GM06990 (cell line): ENCODE results near the gene DGKH.
A peak's percentile ranks its signal among the peaks of the same experiment; 100 is the strongest.

ENCODE experiments used
- DNase-seq: peaks from one replicate; pipeline ENCODE4 v3.0.0-alpha.2; 2011; ENCODE audit not compliant: insufficient read length; ENCODE audit errors: extremely low read depth
- H3K27me3 ChIP-seq: replicated peaks from 2 replicates; pipeline ENCODE4 v1.6.0; 2011; ENCODE audit warnings: low read length; ENCODE audit not compliant: control insufficient read depth, insufficient read depth
- H3K36me3 ChIP-seq: 2 replicates; pipeline ENCODE4 v1.5.1; 2011; ENCODE audit warnings: low read length; ENCODE audit not compliant: control insufficient read depth, insufficient read depth
- H3K4me3 ChIP-seq: replicated peaks from 2 replicates; pipeline ENCODE4 v1.5.1; 2011; ENCODE audit warnings: low read depth, mild to moderate bottlenecking, control low read depth, low read length
- CTCF ChIP-seq: IDR thresholded peaks from 2 replicates; pipeline ENCODE4 v1.5.1; 2011; ENCODE audit warnings: low read length, control low read depth, mild to moderate bottlenecking, inconsistent platforms; ENCODE audit not compliant: insufficient read depth, poor library complexity, severe bottlenecking

DGKH gene

GRCh38 chr13:42048342-42048683, at the start of gene DGKH:
Gene DGKH, plus strand, starts transcription at chr13:42048648. Its CDS starts 126 bp downstream, at chr13:42048774.
- no peaks in the 10 kb centered on the region for H3K27me3 ChIP-seq
- no peak for DNase-seq
- no peak for TF ChIP-seq CTCF

DNA sequence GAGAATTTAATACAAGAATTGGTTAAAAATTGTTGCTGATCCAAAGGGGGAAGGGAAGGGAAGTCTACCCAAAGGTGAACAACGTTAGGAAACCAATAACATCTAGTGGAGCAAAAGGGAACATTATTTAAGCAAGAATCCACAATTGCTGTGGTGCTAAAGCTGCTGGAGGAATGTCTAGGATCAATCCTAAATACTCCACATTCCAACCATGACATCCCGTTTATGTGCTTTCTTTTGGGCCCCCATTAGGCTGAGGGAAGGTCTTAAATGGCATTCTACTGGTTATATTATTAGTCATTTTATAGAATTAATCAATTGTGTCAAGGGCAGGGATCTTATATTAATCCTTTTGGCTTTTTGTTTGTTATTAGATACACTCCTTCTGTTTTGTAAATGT, 47.6 kb upstream of the DGKH start:
- no peak for DNase-seq

More at GRCh38 chr13:42048342-42048683, at the start of gene DGKH:
- H3K36me3 ChIP-seq, result no peaks in the 10 kb centered on the region
- peak within 1 kb of the TSS; percentile 89 for H3K4me3 ChIP-seq

GRCh38 chr13:42001580-42001979, 46.9 kb upstream of the DGKH start:
- no peak for TF ChIP-seq CTCF
- no peak overlapping the region for H3K4me3 ChIP-seq
- no peaks in the 10 kb centered on the region; the same call in 1 of the 2 replicates for H3K27me3 ChIP-seq
- DNase-seq, result no peak
- no peaks in the 10 kb centered on the region for H3K36me3 ChIP-seq

More for the DNA sequence above, 47.6 kb upstream of the DGKH start:
- TF ChIP-seq CTCF, result no peak
- H3K27me3 ChIP-seq, result no peaks in the 10 kb centered on the region
- H3K36me3 ChIP-seq, result no peaks in the 10 kb centered on the region
- H3K4me3 ChIP-seq, result no peak overlapping the region

DNA sequence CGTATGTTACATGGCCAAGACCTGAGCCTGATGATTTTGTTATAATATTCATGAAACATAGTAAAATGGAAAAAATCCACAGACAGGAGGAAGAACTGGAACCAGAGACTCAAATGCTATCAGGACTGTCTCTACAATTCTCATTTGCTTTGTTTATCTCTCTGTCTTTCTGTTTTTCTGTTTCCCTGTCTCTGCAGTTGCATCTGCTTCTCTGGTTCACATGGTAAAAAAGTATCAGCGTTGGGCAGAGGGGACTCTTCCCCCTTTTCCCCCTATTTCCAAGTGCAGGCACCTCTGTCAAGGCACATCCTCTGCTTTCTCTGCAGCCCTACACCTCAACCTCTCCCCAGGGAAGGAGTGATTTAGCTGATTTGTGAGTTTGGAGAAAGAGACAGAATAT, 46.4 kb upstream of the DGKH start:
- Histone ChIP-seq H3K36me3 (no peaks in the 10 kb centered on the region), H3K4me3 (no peak overlapping the region), H3K27me3 (no peaks in the 10 kb centered on the region; the same call in 1 of the 2 replicates)
- DNase-seq, result no peak
- no peak for TF ChIP-seq CTCF

GRCh38 chr13:42007844-42008243, 40.6 kb upstream of the DGKH start:
- Histone ChIP-seq H3K27me3 (no peaks in the 10 kb centered on the region; the same call in 1 of the 2 replicates), H3K4me3 (no peak overlapping the region), H3K36me3 (no peaks in the 10 kb centered on the region)
- no peak for TF ChIP-seq CTCF
- no peak for DNase-seq

GRCh38 chr13:42009057-42009456, 39.4 kb upstream of the DGKH start:
- Histone ChIP-seq H3K27me3 (no peaks in the 10 kb centered on the region; the same call in 1 of the 2 replicates), H3K4me3 (no peak overlapping the region), H3K36me3 (no peaks in the 10 kb centered on the region)
- TF ChIP-seq CTCF, result no peak
- DNase-seq, result no peak
